Hematopoietic multipotent progenitor cell treated with erythropoietin and hydrocortisone succinate and interleukin-3 and kit ligand, for 4 days (in vitro differentiated cells): ENCODE data around the gene HTD2.
"Not testable (repeated sequence)": the region's sequence is repeated elsewhere in the genome, so short reads cannot be mapped to it uniquely, and the experiment has no call there.

Experiments
- DNase-seq: peaks from one replicate; pipeline ENCODE4 v3.0.0-alpha.2; 2015

Gene HTD2

GRCh38 chr3:58305882-58306711, at the start of gene HTD2, which contains the start of gene RPP14:
Gene HTD2 (plus strand): TSS chr3:58306520. CDS start chr3:58317614, 11,094 bp downstream.
Gene RPP14 (plus strand): TSS chr3:58306245. CDS start chr3:58310330, 4,085 bp downstream.
- peak; percentile 99 for DNase-seq

GRCh38 chr3:58258392-58259055, 47.8 kb upstream of the HTD2 start:
- no peak for DNase-seq

- peak; percentile 15 for DNase-seq
Observed at GRCh38 chr3:58260261-58260731, 46.0 kb upstream of the HTD2 start.

- DNase-seq, result no peak
Observed at GRCh38 chr3:58260733-58261132, 45.6 kb upstream of the HTD2 start.

- DNase-seq, result no peak
Observed at GRCh38 chr3:58261954-58262666, 44.2 kb upstream of the HTD2 start.

GRCh38 chr3:58266577-58266976, 39.7 kb upstream of the HTD2 start:
- DNase-seq, result no peak

GRCh38 chr3:58267543-58267942, 38.8 kb upstream of the HTD2 start:
- not testable (repeated sequence) for DNase-seq

GRCh38 chr3:58269356-58269755, 37.0 kb upstream of the HTD2 start:
- no peak for DNase-seq

GRCh38 chr3:58270485-58270884, 35.8 kb upstream of the HTD2 start:
- no peak for DNase-seq

GRCh38 chr3:58271901-58272501, 34.3 kb upstream of the HTD2 start:
- peak; percentile 31 for DNase-seq

GRCh38 chr3:58272891-58273290, 33.4 kb upstream of the HTD2 start:
- no peak for DNase-seq

- not testable (repeated sequence) for DNase-seq
Observed at GRCh38 chr3:58273362-58273761, 33.0 kb upstream of the HTD2 start.

- no peak for DNase-seq
Observed at GRCh38 chr3:58274027-58274614, 32.2 kb upstream of the HTD2 start.

- DNase-seq, result no peak
Observed at GRCh38 chr3:58281069-58281468, 25.3 kb upstream of the HTD2 start.

- no peak for DNase-seq
Observed at GRCh38 chr3:58285334-58285733, 21.0 kb upstream of the HTD2 start.

GRCh38 chr3:58287354-58287753, 19.0 kb upstream of the HTD2 start:
- DNase-seq, result no peak

GRCh38 chr3:58288011-58288728, 18.1 kb upstream of the HTD2 start:
- DNase-seq, result peak; percentile 39

GRCh38 chr3:58288964-58289613, 17.2 kb upstream of the HTD2 start:
- not testable (repeated sequence) for DNase-seq

- not testable (repeated sequence) for DNase-seq
Observed at GRCh38 chr3:58290446-58290845, 15.9 kb upstream of the HTD2 start.

GRCh38 chr3:58291671-58292338, 14.5 kb upstream of the HTD2 start:
- DNase-seq, result no peak

GRCh38 chr3:58292866-58293265, 13.5 kb upstream of the HTD2 start:
- no peak for DNase-seq
